Cardiac muscle cell (in vitro differentiated cells and primary cell): ENCODE results near the gene CFAP44. TPM values are rescaled to one million over a fixed set of nuclear protein-coding genes. Genes with fewer than 3 reads are reported as not detected.

Source experiments
- DNase-seq, 2 donors: peaks; one replicate each; pipeline versions ENCODE4 v3.0.0 to v3.0.0-alpha.2; 2010 to 2017; ENCODE audit warnings: low read depth in 1 of 2, low spot score in 1 of 2
- H3K27ac ChIP-seq: fragments of 200-600 bp; sonication (generic); 2 replicates; pipeline ENCODE4 v1.5.1; 2016
- H3K27me3 ChIP-seq: fragments of 200-600 bp; sonication (generic); 2 replicates; pipeline ENCODE4 v1.6.0; 2016; ENCODE audit warnings: control low read depth
- H3K36me3 ChIP-seq: fragments of 200-600 bp; sonication (generic); 2 replicates; pipeline ENCODE4 v1.5.1; 2016; ENCODE audit warnings: control low read depth
- H3K4me1 ChIP-seq: fragments of 200-600 bp; sonication (generic); 2 replicates; pipeline ENCODE4 v1.8.1; 2017; ENCODE audit warnings: low read depth, mild to moderate bottlenecking, mixed run types
- H3K4me3 ChIP-seq: fragments of 200-600 bp; sonication (generic); 2 replicates; pipeline ENCODE4 v1.5.1; 2016; ENCODE audit warnings: mild to moderate bottlenecking
- H3K9me3 ChIP-seq: fragments of 200-600 bp; sonication (generic); 2 replicates; pipeline ENCODE4 v1.5.1; 2017; ENCODE audit warnings: low read depth, mild to moderate bottlenecking, control low read depth
- CTCF ChIP-seq: IDR thresholded peaks from 2 replicates; pipeline ENCODE4 v1.5.1; 2012; ENCODE audit warnings: low read depth, mild to moderate bottlenecking, low read length
- polyA plus RNA-seq: library from polyadenylated mRNA; unstranded; fragments of >200 nt; fragmentation: Nextera tagmentation; extraction: Ambion mirVana; gene quantifications from 2 replicates; pipeline ENCODE4 v1.2.1, GENCODE V29; 2016
- total RNA-seq: library from RNA; depleted of rRNA; stranded (reverse); fragments of >200 nt; gene quantifications from 2 replicates; pipeline ENCODE4 v1.2.3, GENCODE V29; 2016

The CFAP44 gene
- total and polyA plus RNA-seq, 2 experiments from 2014 or later: 3.6 to 6.8 TPM

- no peak for TF ChIP-seq CTCF
- Histone ChIP-seq H3K36me3 (no peaks in the 10 kb centered on the region), H3K9me3 (no peaks in the 10 kb centered on the region), H3K27me3 (no peaks in the 10 kb centered on the region), H3K27ac (no peak overlapping the region), H3K4me1 (no peaks in the 10 kb centered on the region), H3K4me3 (no peak overlapping the region)
- no peak for DNase-seq
These were observed 3.9 kb downstream of the CFAP44 start for GRCh38 chr3:113437411-113437810.

- no peaks in the 10 kb centered on the region for H3K36me3 ChIP-seq
- no peak for TF ChIP-seq CTCF
- H3K9me3 ChIP-seq: no peaks in the 10 kb centered on the region
- H3K4me3 ChIP-seq: no peak overlapping the region
- no peaks in the 10 kb centered on the region for H3K27me3 ChIP-seq
- H3K27ac ChIP-seq: no peak overlapping the region
- H3K4me1 ChIP-seq: no peaks in the 10 kb centered on the region
- peak in 1 of 2 donors; percentile 26 for DNase-seq
These were observed 4.5 kb downstream of the CFAP44 start for GRCh38 chr3:113436809-113437208.

GRCh38 chr3:113431811-113432210 lies 9.5 kb downstream of the CFAP44 start:
- Histone ChIP-seq H3K27ac (no peak overlapping the region), H3K9me3 (no peaks in the 10 kb centered on the region)
- no peak for TF ChIP-seq CTCF

GRCh38 chr3:113428581-113428980 lies 12.7 kb downstream of the CFAP44 start:
- Histone ChIP-seq H3K4me1 (no peaks in the 10 kb centered on the region), H3K4me3 (no peak overlapping the region), H3K27ac (no peak overlapping the region), H3K36me3 (no peaks in the 10 kb centered on the region), H3K27me3 (no peaks in the 10 kb centered on the region), H3K9me3 (no peaks in the 10 kb centered on the region)
- no peak for DNase-seq
- no peak for TF ChIP-seq CTCF

More at GRCh38 chr3:113431811-113432210, 9.5 kb downstream of the CFAP44 start:
- Histone ChIP-seq H3K36me3 (no peaks in the 10 kb centered on the region), H3K27me3 (no peaks in the 10 kb centered on the region), H3K4me3 (no peak overlapping the region), H3K4me1 (no peaks in the 10 kb centered on the region)
- peak in 1 of 2 donors; percentile 20 for DNase-seq

GRCh38 chr3:113423699-113424098 lies 17.6 kb downstream of the CFAP44 start:
- Histone ChIP-seq H3K9me3 (no peaks in the 10 kb centered on the region), H3K4me3 (no peak overlapping the region), H3K27ac (no peak overlapping the region), H3K27me3 (no peaks in the 10 kb centered on the region), H3K4me1 (no peaks in the 10 kb centered on the region), H3K36me3 (no peaks in the 10 kb centered on the region)
- TF ChIP-seq CTCF: no peak
- DNase-seq: no peak

GRCh38 chr3:113421082-113421481 lies 20.2 kb downstream of the CFAP44 start:
- H3K36me3 ChIP-seq: peaks cover 3% of the 10 kb centered on the region
- no peak for TF ChIP-seq CTCF
- H3K27me3 ChIP-seq: no peaks in the 10 kb centered on the region
- H3K27ac ChIP-seq: no peak overlapping the region
- no peaks in the 10 kb centered on the region for H3K4me1 ChIP-seq
- no peak overlapping the region for H3K4me3 ChIP-seq
- no peaks in the 10 kb centered on the region for H3K9me3 ChIP-seq
- DNase-seq: no peak
